HUES48 (cell line): ENCODE measurements around the gene LOC101059915.
"Not testable (repeated sequence)": the region's sequence is repeated elsewhere in the genome, so short reads cannot be mapped to it uniquely, and the experiment has no call there.

ENCODE experiments used
- H3K27ac ChIP-seq: one replicate; pipeline ENCODE4 v1.7.0; 2013; ENCODE audit warnings: low read depth, low read length, inconsistent platforms
- H3K27me3 ChIP-seq: 2 replicates; pipeline ENCODE4 v1.6.1; 2013; ENCODE audit warnings: mild to moderate bottlenecking, low read length; ENCODE audit not compliant: control insufficient read depth, insufficient read depth
- H3K36me3 ChIP-seq: 2 replicates; pipeline ENCODE4 v1.6.1; 2013; ENCODE audit warnings: low read length; ENCODE audit not compliant: control insufficient read depth, insufficient read depth
- H3K4me1 ChIP-seq: 2 replicates; pipeline ENCODE4 v1.6.1; 2013; ENCODE audit warnings: mild to moderate bottlenecking, low read length; ENCODE audit not compliant: control insufficient read depth, insufficient read depth
- H3K4me3 ChIP-seq: 2 replicates; pipeline ENCODE4 v1.5.1; 2013; ENCODE audit warnings: mild to moderate bottlenecking, low read depth, low read length
- H3K9ac ChIP-seq: 2 replicates; pipeline ENCODE4 v1.6.1; 2013; ENCODE audit warnings: mild to moderate bottlenecking, low read depth, low read length, moderate library complexity
- H3K9me3 ChIP-seq: 2 replicates; pipeline ENCODE4 v1.6.1; 2013; ENCODE audit warnings: low read length; ENCODE audit not compliant: control insufficient read depth, insufficient read depth

LOC101059915 gene

DNA sequence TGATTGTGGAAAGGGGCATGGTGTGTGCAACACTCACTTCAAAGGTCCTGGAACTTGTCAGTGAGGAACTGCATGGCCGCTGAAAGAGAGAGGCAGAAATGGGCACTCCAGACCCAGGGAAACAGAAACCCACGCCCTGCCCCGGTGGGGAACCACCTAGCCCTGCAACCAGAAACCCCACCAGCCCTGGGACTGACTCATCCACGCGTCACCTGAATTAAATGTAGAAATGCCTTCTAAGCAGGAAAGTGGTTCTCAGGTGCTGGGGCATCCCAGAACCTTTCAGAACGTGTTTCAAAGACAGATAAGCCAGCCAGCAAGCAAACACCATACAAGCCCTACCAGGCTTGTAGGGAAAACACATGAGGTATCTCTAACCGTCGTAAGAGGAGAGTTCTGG, 4.1 kb upstream of the LOC101059915 start:
- not testable (repeated sequence) for H3K27me3 ChIP-seq, H3K27ac ChIP-seq, H3K9ac ChIP-seq, H3K36me3 ChIP-seq, H3K4me3 ChIP-seq, H3K4me1 ChIP-seq
- peaks cover 28% of the 10 kb centered on the region for H3K9me3 ChIP-seq

DNA sequence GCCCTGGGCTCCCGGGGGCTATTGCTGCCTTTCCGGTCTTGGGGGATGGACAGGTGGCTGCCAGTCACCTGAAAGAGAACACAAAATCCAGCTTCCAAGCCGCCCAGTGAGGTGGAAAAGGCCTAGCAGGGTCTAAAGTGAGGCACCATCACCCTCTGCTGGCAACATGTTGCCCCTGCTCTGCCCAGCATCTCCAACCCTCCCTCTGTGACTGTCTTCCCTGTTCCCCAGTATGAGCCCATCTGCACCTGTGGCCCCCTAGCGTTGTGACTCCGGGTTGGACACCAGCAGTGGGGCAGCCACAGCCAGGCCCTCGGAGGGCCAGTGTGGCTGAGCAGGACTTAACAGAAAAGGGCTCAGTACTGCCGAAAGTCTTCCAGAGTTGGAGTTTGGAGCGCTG, 3.1 kb upstream of the LOC101059915 start:
- H3K27me3 ChIP-seq, result not testable (repeated sequence)

DNA sequence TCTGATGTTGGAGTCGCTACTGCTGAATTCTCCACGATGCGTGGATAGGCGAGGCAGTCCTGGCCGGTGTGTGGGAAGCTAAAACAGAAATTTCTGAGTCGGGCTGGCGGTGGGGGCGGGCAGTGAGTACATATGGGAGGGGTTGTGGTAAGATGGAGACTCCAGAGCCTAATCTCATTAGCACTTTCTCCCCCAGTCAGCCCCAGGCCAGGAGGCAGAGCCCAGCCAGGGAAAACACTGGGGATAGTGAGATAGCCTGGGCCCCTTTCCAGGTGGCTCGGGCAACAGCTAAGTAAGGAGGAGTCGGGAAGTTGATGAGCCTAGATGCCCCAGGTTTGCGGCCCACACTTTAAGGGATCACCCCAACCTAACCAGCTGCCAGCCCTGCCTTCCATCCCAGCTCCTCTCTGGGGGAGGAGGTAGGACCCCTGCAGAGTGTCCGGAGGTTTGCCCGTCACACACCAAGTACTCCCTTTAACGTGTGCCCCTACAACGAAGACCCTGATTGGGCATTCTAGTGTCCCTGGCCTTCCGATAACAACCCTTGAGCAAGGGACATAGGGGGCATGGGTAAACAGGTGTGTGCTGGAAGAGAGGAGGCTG, 2.4 kb upstream of the LOC101059915 start:
- H3K36me3 ChIP-seq, result no peaks in the 10 kb centered on the region
- no peaks in the 10 kb centered on the region for H3K4me1 ChIP-seq
- no peak overlapping the region for H3K4me3 ChIP-seq
- H3K27ac ChIP-seq, result no peak overlapping the region
- no peak overlapping the region for H3K9ac ChIP-seq
- no peaks in the 10 kb centered on the region for H3K27me3 ChIP-seq
- peaks cover 28% of the 10 kb centered on the region for H3K9me3 ChIP-seq

More for the DNA sequence above, 3.1 kb upstream of the LOC101059915 start:
- H3K27ac ChIP-seq, H3K4me1 ChIP-seq, H3K4me3 ChIP-seq, H3K36me3 ChIP-seq, H3K9ac ChIP-seq: not testable (repeated sequence)
- H3K9me3 ChIP-seq, result peaks cover 28% of the 10 kb centered on the region

DNA sequence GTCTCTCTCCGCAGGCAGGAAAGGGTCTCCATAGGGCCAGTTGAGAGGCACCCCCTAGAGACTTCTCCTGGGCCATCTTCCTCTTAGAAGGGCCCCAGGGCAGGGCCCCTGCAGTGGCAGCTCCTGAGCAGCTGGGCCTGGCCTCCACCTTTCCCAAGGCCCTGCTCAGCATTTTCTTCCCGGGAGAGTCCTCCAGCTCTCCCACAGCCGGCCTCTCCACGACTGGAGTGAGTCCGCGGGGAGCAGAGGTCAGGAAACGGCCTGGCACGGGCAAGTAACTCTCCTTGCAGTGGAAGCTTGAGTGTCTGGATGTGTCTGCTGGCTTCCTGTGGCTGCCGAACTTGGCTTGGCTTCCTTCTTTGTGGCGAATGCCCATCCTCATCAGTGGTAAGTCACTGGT, 1.6 kb upstream of the LOC101059915 start:
- H3K9ac ChIP-seq, result no peak overlapping the region
- no peaks in the 10 kb centered on the region for H3K36me3 ChIP-seq
- peaks cover 28% of the 10 kb centered on the region for H3K9me3 ChIP-seq
- no peaks in the 10 kb centered on the region for H3K4me1 ChIP-seq
- no peaks in the 10 kb centered on the region for H3K27me3 ChIP-seq
- H3K27ac ChIP-seq, result no peak overlapping the region
- H3K4me3 ChIP-seq, result no peak overlapping the region

DNA sequence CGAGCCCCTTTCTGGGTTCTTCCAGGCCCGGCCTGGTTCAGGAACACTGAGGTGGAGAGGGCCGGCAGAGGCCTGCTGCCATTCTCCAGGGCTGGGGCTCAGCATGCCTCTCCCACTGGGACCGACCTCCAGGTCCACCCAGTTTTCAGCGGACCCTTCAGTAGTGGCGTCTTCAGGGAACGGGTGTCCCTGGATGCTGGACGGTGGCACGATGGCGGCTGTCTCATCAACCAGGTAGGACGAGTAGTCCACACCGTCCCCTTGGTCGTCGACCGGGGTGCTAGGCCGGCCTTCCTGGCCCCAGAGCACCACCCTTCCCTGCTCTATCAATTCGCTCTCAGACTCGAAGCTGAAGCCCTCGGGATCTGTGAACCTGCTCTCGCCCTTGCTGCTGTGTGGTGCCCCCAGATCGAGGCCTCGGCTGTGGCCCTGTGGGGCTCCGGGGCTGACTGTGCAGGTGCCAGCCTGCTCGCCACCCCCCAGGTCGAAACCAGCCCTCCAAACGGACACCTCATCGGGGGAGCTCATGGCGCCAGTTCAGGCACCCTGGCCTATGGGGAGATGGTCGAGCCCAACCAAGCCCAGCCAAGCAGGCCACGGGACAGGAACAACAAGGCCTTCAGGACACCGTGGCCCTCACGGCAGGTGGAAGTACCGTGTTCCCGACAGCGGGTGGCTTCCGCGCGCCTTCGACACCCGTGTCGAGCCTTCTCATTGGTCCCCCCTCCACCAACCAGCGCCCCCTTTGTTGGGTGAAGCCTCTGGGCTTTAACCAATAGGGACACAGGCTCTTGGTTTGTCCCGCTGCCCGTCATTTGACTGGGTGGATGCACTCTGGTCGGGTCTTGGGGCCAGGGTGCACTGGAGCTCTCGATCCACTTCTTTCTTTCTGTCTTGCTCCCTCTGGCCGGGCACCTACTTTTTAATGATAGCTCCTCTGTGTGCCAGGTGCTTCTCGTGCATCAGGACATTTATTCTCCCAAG, 814 bp upstream of the LOC101059915 start:
- Histone ChIP-seq H3K27ac (no peak overlapping the region), H3K27me3 (no peaks in the 10 kb centered on the region), H3K4me1 (no peaks in the 10 kb centered on the region), H3K36me3 (no peaks in the 10 kb centered on the region), H3K4me3 (no peak overlapping the region), H3K9ac (no peak overlapping the region), H3K9me3 (peaks cover 25% of the 10 kb centered on the region)

DNA sequence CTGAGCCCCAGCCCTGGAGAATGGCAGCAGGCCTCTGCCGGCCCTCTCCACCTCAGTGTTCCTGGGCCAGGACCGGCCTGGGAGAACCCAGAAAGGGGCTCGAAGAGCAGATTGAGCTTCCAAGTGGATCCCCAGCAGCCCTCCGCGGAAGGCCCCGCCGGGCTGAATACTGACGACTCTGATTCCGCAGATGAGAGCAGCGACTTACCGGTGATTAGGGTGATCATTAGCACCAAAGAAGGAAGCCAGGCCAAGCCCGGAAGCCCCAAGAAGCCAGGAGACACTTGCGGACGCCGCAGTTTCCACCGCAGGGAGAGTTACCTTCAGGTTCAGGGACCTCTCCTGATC, 876 bp downstream of the LOC101059915 start:
- no peaks in the 10 kb centered on the region for H3K36me3 ChIP-seq
- no peak overlapping the region for H3K9ac ChIP-seq
- no peaks in the 10 kb centered on the region for H3K4me1 ChIP-seq
- no peak overlapping the region for H3K27ac ChIP-seq
- H3K9me3 ChIP-seq, result peaks cover 17% of the 10 kb centered on the region; the same call in 1 of the 2 replicates
- no peak overlapping the region for H3K4me3 ChIP-seq
- no peaks in the 10 kb centered on the region for H3K27me3 ChIP-seq

DNA sequence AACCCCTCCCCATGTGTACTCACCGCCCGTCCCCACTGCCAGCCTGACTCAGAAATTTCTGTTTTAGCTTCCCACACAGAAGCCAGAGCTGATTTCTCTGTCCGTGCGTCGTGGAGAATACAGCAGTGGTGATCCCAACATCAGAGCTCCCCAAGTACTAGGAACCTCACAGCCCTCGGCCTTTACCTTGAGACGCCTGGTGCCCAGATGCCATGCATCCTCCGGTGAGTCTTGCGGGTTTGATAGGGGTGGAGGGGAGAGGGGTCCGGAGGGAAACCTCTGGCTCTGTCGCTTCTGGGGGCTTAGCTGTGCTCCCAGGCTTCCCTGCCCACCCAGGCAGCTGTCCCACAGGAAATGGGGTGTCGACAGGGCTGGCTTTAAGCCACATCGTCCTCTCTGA, 2.1 kb downstream of the LOC101059915 start:
- Histone ChIP-seq H3K4me1 (no peaks in the 10 kb centered on the region), H3K9ac (no peak overlapping the region), H3K4me3 (no peak overlapping the region), H3K27me3 (no peaks in the 10 kb centered on the region), H3K36me3 (no peaks in the 10 kb centered on the region), H3K9me3 (peaks cover 28% of the 10 kb centered on the region), H3K27ac (no peak overlapping the region)

DNA sequence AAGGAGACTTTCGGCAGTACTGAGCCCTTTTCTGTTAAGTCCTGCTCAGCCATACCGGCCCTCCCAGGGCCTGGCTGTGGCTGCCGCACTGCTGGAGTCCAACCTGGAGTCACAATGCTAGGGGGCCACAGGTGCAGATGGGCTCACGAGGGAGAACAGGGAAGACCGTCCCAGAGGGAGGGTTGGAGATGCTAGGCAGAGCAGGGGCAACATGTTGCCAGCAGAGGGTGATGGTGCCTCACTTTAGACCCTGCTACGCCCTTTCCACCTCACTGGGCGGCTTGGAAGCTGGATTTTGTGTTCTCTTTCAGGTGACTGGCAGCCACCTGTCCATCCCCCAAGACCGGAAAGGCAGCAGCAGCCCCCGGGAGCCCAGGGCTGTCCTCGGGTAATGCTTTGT, 2.6 kb downstream of the LOC101059915 start:
- H3K9me3 ChIP-seq, result peaks cover 32% of the 10 kb centered on the region
- not testable (repeated sequence) for H3K36me3 ChIP-seq, H3K27ac ChIP-seq, H3K9ac ChIP-seq, H3K4me1 ChIP-seq, H3K27me3 ChIP-seq, H3K4me3 ChIP-seq

DNA sequence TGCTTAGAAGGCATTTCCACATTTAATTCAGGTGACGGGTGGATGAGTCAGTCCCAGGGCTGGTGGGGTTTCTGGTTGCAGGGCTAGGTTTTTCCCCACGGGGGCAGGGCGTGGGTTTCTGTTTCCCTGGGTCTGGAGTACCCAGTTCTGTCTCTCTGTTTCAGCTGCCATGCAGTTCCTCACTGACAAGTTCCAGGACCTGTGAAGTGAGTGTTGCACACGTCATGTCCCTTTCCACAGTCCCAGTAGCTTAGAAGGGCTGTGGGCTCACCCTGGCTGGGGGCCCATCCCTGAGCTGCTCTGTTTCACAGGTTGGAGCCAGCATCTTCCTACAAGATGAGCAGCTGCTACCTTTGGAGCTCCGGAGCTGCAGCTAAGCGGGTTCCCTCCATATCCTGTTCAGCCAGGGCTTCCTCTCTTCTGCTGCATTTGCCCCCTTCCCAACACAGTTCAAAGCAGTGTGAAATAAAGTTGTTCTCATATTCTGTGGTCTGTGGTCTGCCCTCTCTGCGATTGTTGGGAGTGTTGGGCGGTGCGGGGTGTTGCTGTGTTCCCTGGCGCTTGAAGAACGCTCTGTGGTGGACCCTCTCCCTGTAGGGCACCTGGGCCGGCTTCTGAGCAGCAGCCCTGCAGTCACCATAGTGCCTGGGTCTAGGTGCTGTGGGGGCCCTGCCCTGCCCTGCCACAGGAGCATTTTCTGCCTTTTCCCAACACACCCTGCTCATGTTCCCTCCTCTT, 3.9 kb downstream of the LOC101059915 start:
- Histone ChIP-seq H3K27ac (no peak overlapping the region), H3K4me1 (no peaks in the 10 kb centered on the region), H3K27me3 (no peaks in the 10 kb centered on the region), H3K4me3 (no peak overlapping the region), H3K36me3 (no peaks in the 10 kb centered on the region), H3K9ac (no peak overlapping the region), H3K9me3 (peaks cover 32% of the 10 kb centered on the region)

DNA sequence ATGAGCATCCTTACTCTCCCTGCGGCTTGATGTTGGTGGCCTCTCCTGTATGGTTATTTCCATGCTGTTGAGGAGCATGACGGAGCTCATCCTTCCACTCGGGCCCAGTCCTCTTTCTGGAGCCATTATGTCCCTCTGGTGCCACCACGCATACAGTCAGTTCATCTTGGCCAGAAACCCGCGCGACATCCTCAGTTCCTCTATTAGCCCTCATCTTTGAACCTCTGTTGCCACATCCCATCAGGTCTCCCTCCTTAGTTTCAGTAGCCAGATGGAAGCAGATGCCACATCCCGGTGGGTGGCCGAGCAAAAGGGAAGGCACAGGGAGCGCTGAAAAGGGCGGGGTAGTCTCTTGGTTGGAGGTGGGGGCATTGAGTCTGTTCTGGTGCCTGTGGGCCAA, 4.6 kb downstream of the LOC101059915 start:
- Histone ChIP-seq H3K4me3 (no peak overlapping the region), H3K9me3 (peaks cover 25% of the 10 kb centered on the region), H3K27me3 (no peaks in the 10 kb centered on the region), H3K9ac (no peak overlapping the region), H3K27ac (no peak overlapping the region), H3K36me3 (no peaks in the 10 kb centered on the region), H3K4me1 (no peaks in the 10 kb centered on the region)

DNA sequence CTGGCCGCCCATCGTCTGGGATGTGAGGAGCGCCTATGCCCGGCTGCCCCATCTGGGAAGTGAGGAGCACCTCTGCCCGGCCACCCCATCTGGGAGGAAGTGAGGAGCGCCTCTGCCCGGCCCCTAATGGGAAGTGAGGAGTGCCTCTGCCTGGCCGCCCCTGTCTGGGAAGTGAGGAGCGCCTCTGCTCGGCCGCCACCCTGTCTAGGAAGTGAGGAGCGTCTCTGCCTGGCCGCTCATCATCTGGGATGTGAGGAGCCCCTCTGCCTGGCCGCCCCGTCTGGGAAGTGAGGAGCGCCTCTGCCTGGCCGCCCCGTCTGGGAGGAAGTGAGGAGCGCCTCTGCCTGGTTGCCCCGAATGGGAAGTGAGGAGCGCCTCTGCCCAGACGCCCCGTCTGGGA, 8.3 kb downstream of the LOC101059915 start:
- peaks cover 22% of the 10 kb centered on the region for H3K9me3 ChIP-seq

More for the DNA sequence above, 8.3 kb downstream of the LOC101059915 start:
- not testable (repeated sequence) for H3K4me1 ChIP-seq, H3K9ac ChIP-seq, H3K27ac ChIP-seq, H3K4me3 ChIP-seq, H3K27me3 ChIP-seq, H3K36me3 ChIP-seq
